PC-9 (cell line): ENCODE results near the gene CPED1. TPM values are rescaled to one million over a fixed set of nuclear protein-coding genes. Genes with fewer than 3 reads are reported as not detected.

ENCODE experiments used
- BruUV-seq: library from RNA; stranded (reverse); fragments of 400-500 nt; replicated peaks from 2 replicates; lab custom pipeline; 2021; lab: Mats Ljungman, UMichigan
- CTCF ChIA-PET: fragments of 300-600 bp; sonication (Branson Sonifier 250); formaldehyde crosslinking; loops from one replicate; lab custom pipeline; 2022; ENCODE audit warnings: antibody characterized with exemption; lab: Charles Lee
- POLR2A ChIA-PET: fragments of 300-600 bp; sonication (Branson Sonifier 250); formaldehyde crosslinking; loops from one replicate; lab custom pipeline; 2022; ENCODE audit warnings: antibody characterized with exemption; ENCODE audit not compliant: unreplicated experiment; lab: Charles Lee
- DNase-seq, 2 experiments: peaks; one replicate each; pipeline versions ENCODE4 v3.0.0 to v3.0.0-alpha.2; 2015 to 2022; ENCODE audit warnings: mixed read lengths in 1 of 2
- H2AFZ ChIP-seq: fragments of 200-600 bp; sonication (generic); 2 replicates; pipeline ENCODE4 v1.8.1; 2017; ENCODE audit warnings: antibody characterized with exemption
- H3F3A ChIP-seq: fragments of 200-600 bp; sonication (generic); 2 replicates; pipeline ENCODE4 v1.8.1; 2017; ENCODE audit warnings: antibody characterized with exemption, mild to moderate bottlenecking, low read depth; ENCODE audit not compliant: insufficient read depth
- H3K27ac ChIP-seq: fragments of 200-600 bp; sonication (generic); 2 replicates; pipeline ENCODE4 v1.6.1; 2016; ENCODE audit warnings: mixed run types
- H3K27me3 ChIP-seq: fragments of 200-600 bp; sonication (generic); 2 replicates; pipeline ENCODE4 v1.6.1; 2016; ENCODE audit warnings: low read depth, mixed run types; ENCODE audit not compliant: insufficient read depth
- H3K36me3 ChIP-seq: fragments of 200-600 bp; sonication (generic); 2 replicates; pipeline ENCODE4 v1.6.1; 2016; ENCODE audit warnings: low read depth, mixed run types
- H3K4me1 ChIP-seq: fragments of 200-600 bp; sonication (generic); replicated peaks from 2 replicates; pipeline ENCODE4 v1.6.1; 2016; ENCODE audit warnings: mixed run types; ENCODE audit not compliant: insufficient read depth
- H3K4me2 ChIP-seq: fragments of 200-600 bp; sonication (generic); 2 replicates; pipeline ENCODE4 v1.6.1; 2017; ENCODE audit warnings: mixed run types
- H3K4me3 ChIP-seq: fragments of 200-600 bp; sonication (generic); 2 replicates; pipeline ENCODE4 v1.6.1; 2016; ENCODE audit warnings: mixed run types
- H3K79me2 ChIP-seq: fragments of 200-600 bp; sonication (generic); 2 replicates; pipeline ENCODE4 v1.6.1; 2017; ENCODE audit warnings: low read depth, mixed run types
- H3K9me2 ChIP-seq: fragments of 200-600 bp; sonication (generic); 2 replicates; pipeline ENCODE4 v1.8.1; 2017; ENCODE audit warnings: mild to moderate bottlenecking; ENCODE audit not compliant: insufficient read depth
- H3K9me3 ChIP-seq: fragments of 200-600 bp; sonication (generic); 2 replicates; pipeline ENCODE4 v1.8.1; 2016; ENCODE audit warnings: low read depth; ENCODE audit not compliant: insufficient read depth
- H4K20me1 ChIP-seq: fragments of 200-600 bp; sonication (generic); 2 replicates; pipeline ENCODE4 v1.8.1; 2017; ENCODE audit not compliant: insufficient read depth
- EZH2 ChIP-seq: fragments of 200-600 bp; sonication (generic); IDR thresholded peaks from 2 replicates; pipeline ENCODE4 v1.8.0; 2017; ENCODE audit warnings: antibody characterized with exemption, low read depth
- intact Hi-C: fragments of 100-400 bp; cut with micrococcal nuclease; formaldehyde crosslinking; loops from one replicate; pipeline ENCODE4 v1.10.0; 2022; ENCODE audit not compliant: unreplicated experiment
- total RNA-seq: library from RNA; stranded (reverse); gene quantifications from 2 replicates; pipeline ENCODE4 v1.2.3, GENCODE V29; 2021
- TF ChIP-seq, protein P1 (sequence below): fragments of 200-600 bp; sonication (generic); conservative IDR thresholded peaks from 2 replicates; pipeline ENCODE4 v1.6.1; 2017; ENCODE audit warnings: mixed run types, antibody characterized with exemption, mild to moderate bottlenecking, moderate library complexity

CPED1 gene
- total RNA-seq, 1 experiment from 2014 or later, result 2.4 TPM

DNA sequence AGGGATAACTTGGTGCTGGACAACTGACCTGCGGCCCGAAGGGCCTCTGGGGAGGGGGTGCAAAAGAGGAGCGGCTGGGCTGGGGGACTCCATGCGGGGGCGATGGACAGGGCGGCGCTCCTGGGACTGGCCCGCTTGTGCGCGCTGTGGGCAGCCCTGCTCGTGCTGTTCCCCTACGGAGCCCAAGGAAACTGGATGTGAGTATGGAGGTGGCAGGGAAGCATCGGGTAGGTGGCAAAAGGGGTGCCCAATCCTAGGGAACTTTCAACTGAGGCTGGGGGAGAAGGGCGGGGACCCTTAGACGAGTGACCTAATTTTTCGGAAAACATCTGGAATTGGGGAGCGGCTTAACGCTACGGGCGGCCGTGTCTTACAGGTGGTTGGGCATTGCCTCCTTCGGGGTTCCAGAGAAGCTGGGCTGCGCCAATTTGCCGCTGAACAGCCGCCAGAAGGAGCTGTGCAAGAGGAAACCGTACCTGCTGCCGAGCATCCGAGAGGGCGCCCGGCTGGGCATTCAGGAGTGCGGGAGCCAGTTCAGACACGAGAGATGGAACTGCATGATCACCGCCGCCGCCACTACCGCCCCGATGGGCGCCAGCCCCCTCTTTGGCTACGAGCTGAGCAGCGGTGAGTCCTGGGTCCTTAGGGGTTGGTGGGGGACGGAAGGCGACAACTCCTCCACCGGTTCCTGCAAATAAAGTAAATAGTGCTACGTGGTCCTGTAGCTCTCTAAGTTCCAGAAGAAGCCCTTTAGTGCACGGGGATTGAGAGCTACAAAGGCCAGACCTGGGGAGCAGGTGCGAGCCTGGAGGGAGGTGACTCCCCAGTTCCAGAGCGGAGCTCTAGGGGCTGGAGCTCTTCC is 340.9 kb downstream of the CPED1 start:
- no peaks in the 10 kb centered on the region for H3K9me2 ChIP-seq
- DNase-seq, result peak in 1 of 2 experiments; percentile 61
- H3K27ac ChIP-seq, result no peak overlapping the region
- no peak for TF ChIP-seq EZH2
- TF ChIP-seq, protein P1, sequence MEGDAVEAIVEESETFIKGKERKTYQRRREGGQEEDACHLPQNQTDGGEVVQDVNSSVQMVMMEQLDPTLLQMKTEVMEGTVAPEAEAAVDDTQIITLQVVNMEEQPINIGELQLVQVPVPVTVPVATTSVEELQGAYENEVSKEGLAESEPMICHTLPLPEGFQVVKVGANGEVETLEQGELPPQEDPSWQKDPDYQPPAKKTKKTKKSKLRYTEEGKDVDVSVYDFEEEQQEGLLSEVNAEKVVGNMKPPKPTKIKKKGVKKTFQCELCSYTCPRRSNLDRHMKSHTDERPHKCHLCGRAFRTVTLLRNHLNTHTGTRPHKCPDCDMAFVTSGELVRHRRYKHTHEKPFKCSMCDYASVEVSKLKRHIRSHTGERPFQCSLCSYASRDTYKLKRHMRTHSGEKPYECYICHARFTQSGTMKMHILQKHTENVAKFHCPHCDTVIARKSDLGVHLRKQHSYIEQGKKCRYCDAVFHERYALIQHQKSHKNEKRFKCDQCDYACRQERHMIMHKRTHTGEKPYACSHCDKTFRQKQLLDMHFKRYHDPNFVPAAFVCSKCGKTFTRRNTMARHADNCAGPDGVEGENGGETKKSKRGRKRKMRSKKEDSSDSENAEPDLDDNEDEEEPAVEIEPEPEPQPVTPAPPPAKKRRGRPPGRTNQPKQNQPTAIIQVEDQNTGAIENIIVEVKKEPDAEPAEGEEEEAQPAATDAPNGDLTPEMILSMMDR, result no peak; the same call in 1 of the 2 replicates
- ChIA-PET CTCF (interaction anchor here (0.6 kb wide), 1 partner anchor 216 kb away, joined by 3 read pairs; no protein-coding TSS in a partner anchor), POLR2A (no interaction called here)
- H3K9me3 ChIP-seq, result no peaks in the 10 kb centered on the region
- H2AFZ ChIP-seq, result peak overlapping the region; percentile 85
- intact Hi-C loops, result loop anchor here (10.0 kb wide), 1 partner anchor 345 kb away; the partner anchor contains the start of gene CPED1
- H3F3A ChIP-seq, result no peaks in the 10 kb centered on the region
- H4K20me1 ChIP-seq, result no peaks in the 10 kb centered on the region
- H3K4me1 ChIP-seq, result no peaks in the 10 kb centered on the region
- H3K4me3 ChIP-seq, result peak overlapping the region; percentile 71
- BruUV-seq, result no TSS peak
- no peaks in the 10 kb centered on the region for H3K79me2 ChIP-seq
- no peaks in the 10 kb centered on the region for H3K27me3 ChIP-seq
- H3K36me3 ChIP-seq, result no peaks in the 10 kb centered on the region
- peak overlapping the region; percentile 98 for H3K4me2 ChIP-seq

DNA sequence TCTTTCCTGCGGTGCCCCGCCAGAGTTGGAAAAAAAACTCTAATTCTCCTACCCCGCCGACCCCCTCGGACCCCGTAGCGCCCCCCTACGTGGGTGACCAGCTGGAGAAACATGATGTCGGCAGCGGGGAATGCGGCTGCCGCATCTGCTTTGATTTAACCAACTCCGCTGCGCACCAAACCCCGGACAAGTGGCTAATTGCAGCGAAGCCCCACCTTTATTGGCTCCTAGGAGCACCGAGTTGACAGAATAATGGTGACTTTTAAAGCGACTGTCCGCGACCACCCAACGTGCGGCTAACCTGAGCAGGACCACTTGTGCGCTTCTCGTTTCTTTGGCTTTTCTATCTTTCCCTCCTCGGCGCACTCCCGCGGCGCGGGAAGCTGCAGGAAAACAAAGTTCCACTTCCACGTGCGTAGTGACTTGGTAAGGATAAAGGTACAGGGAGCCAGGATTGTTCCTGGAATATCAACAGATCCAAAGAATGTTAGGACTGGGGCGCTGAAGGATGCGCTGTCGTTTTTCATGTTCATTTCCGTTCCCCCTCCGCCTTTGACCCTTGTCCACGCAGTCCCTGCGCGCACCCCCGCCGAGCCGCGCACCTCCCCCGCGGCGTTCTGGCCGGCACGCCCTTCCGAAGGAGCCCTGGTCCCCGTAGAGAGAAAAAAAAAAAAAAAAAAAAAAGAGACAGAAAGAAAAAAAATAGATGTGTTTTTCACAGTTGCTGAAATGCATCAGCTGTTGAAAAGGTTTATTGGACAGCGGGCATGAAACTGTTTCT is 341.7 kb downstream of the CPED1 start:
- Histone ChIP-seq H3K27ac (no peak overlapping the region), H3K27me3 (no peaks in the 10 kb centered on the region), H3K4me1 (no peaks in the 10 kb centered on the region), H3K36me3 (no peaks in the 10 kb centered on the region), H3K4me2 (peak overlapping the region; percentile 98), H2AFZ (peak overlapping the region; percentile 85), H4K20me1 (no peaks in the 10 kb centered on the region), H3K4me3 (peak overlapping the region; percentile 71), H3F3A (no peaks in the 10 kb centered on the region), H3K9me3 (no peaks in the 10 kb centered on the region), H3K9me2 (no peaks in the 10 kb centered on the region), H3K79me2 (no peaks in the 10 kb centered on the region)
- ChIA-PET POLR2A (no interaction called here), CTCF (interaction anchor here (0.6 kb wide), 1 partner anchor 215 kb away, joined by 3 read pairs; no protein-coding TSS in a partner anchor)
- no TSS peak for BruUV-seq
- intact Hi-C loops, result loop anchor here (10.0 kb wide), 1 partner anchor 345 kb away; the partner anchor contains the start of gene CPED1
- TF ChIP-seq, protein P1, result no peak
- no peak for TF ChIP-seq EZH2
- no peak for DNase-seq

DNA sequence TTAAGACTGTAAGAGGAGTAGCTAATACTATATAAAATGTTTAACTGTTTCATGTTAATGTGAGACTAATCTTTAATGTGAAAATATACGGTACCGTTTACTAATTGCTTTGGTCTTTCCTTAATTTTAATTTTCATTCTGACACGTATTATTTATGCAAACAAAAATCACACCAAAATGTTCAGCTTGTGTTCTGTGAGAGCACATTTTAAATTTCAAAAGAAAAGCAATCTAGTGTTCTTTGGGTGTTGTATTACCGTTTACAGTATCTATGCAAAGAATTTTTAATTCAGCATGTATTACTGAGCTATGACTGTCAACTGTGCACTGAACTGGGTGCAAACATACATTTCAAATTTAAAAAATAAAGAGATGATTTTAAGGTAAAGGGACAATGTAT is 342.5 kb downstream of the CPED1 start:
- H3F3A ChIP-seq, result no peaks in the 10 kb centered on the region
- no peak overlapping the region for H3K27ac ChIP-seq
- no TSS peak for BruUV-seq
- H3K27me3 ChIP-seq, result no peaks in the 10 kb centered on the region
- no peak for TF ChIP-seq EZH2
- TF ChIP-seq, protein P1, result no peak
- no peaks in the 10 kb centered on the region for H4K20me1 ChIP-seq
- ChIA-PET CTCF (no interaction called here), POLR2A (no interaction called here)
- no peak overlapping the region for H3K4me3 ChIP-seq
- intact Hi-C loops, result loop anchor here (10.0 kb wide), 1 partner anchor 346 kb away; the partner anchor contains the start of gene CPED1
- H3K36me3 ChIP-seq, result no peaks in the 10 kb centered on the region
- H2AFZ ChIP-seq, result no peak overlapping the region
- no peaks in the 10 kb centered on the region for H3K9me2 ChIP-seq
- H3K79me2 ChIP-seq, result no peaks in the 10 kb centered on the region
- no peaks in the 10 kb centered on the region for H3K9me3 ChIP-seq
- H3K4me1 ChIP-seq, result no peaks in the 10 kb centered on the region
- no peak overlapping the region for H3K4me2 ChIP-seq
- no peak for DNase-seq
